Glutamatergic neuron (in vitro differentiated cells): Measurements from ENCODE around the gene NECTIN2. TPM values are rescaled to one million over a fixed set of nuclear protein-coding genes. Genes with fewer than 3 reads are reported as not detected.

Experiments
- DNase-seq: peaks from one replicate; pipeline ENCODE4 v3.0.0; 2022
- H3K27ac Mint-ChIP-seq: one replicate; pipeline ENCODE4 v1.8.0; 2020; ENCODE audit warnings: mild to moderate bottlenecking, mixed read lengths, inconsistent platforms; ENCODE audit not compliant: unreplicated experiment
- H3K27me3 Mint-ChIP-seq: one replicate; pipeline ENCODE4 v1.8.0; 2020; ENCODE audit warnings: mild to moderate bottlenecking, moderate library complexity, mixed read lengths, inconsistent platforms; ENCODE audit not compliant: unreplicated experiment
- H3K36me3 Mint-ChIP-seq: one replicate; pipeline ENCODE4 v1.8.0; 2020; ENCODE audit warnings: mild to moderate bottlenecking, mixed read lengths, inconsistent platforms; ENCODE audit not compliant: unreplicated experiment
- H3K4me1 Mint-ChIP-seq: one replicate; pipeline ENCODE4 v1.8.0; 2020; ENCODE audit warnings: mild to moderate bottlenecking, low read depth, mixed read lengths, inconsistent platforms; ENCODE audit not compliant: unreplicated experiment
- H3K4me3 Mint-ChIP-seq: one replicate; pipeline ENCODE4 v1.8.0; 2020; ENCODE audit warnings: mild to moderate bottlenecking, mixed read lengths, inconsistent platforms; ENCODE audit not compliant: unreplicated experiment
- H3K9me3 Mint-ChIP-seq: one replicate; pipeline ENCODE4 v1.8.0; 2020; ENCODE audit warnings: mild to moderate bottlenecking, moderate library complexity, mixed read lengths, inconsistent platforms; ENCODE audit not compliant: unreplicated experiment
- CTCF ChIP-seq: fragments of 200-600 bp; sonication (generic); IDR thresholded peaks from one replicate; pipeline ENCODE4 v1.5.0; 2021; ENCODE audit not compliant: partially characterized antibody, unreplicated experiment
- total RNA-seq: library from RNA; stranded (reverse); fragmentation: NEBNext Ultra II Directional; extraction: Animal tissue kit (Norgen Biotek cat#: 25700); gene quantifications from one replicate; pipeline ENCODE4 v1.2.1, GENCODE V29; 2021; ENCODE audit not compliant: unreplicated experiment

NECTIN2 gene
- total RNA-seq, 1 donor from 2014 or later, result 108 TPM

GRCh38 chr19:44863990-44864389 is 17.9 kb downstream of the NECTIN2 start:
- Mint-ChIP-seq H3K9me3 (peaks cover 4% of the 10 kb centered on the region), H3K27ac (no peak overlapping the region), H3K4me3 (no peak overlapping the region), H3K27me3 (peaks cover 7% of the 10 kb centered on the region), H3K36me3 (peaks cover 3% of the 10 kb centered on the region), H3K4me1 (peaks cover 14% of the 10 kb centered on the region)
- TF ChIP-seq CTCF, result no peak
- DNase-seq, result no peak

- Mint-ChIP-seq H3K9me3 (peaks cover 4% of the 10 kb centered on the region), H3K4me3 (no peak overlapping the region), H3K27me3 (peaks cover 8% of the 10 kb centered on the region), H3K27ac (no peak overlapping the region), H3K4me1 (peaks cover 11% of the 10 kb centered on the region), H3K36me3 (no peaks in the 10 kb centered on the region)
- no peak for DNase-seq
- no peak for TF ChIP-seq CTCF
These were observed 19.2 kb downstream of the NECTIN2 start for GRCh38 chr19:44865196-44865767.

GRCh38 chr19:44866664-44867063 is 20.6 kb downstream of the NECTIN2 start:
- no peak for TF ChIP-seq CTCF
- Mint-ChIP-seq H3K27ac (no peak overlapping the region), H3K27me3 (peaks cover 8% of the 10 kb centered on the region), H3K9me3 (peaks cover 4% of the 10 kb centered on the region), H3K36me3 (no peaks in the 10 kb centered on the region), H3K4me1 (peaks cover under 1% of the 10 kb centered on the region), H3K4me3 (no peak overlapping the region)
- no peak for DNase-seq

GRCh38 chr19:44867578-44867977 is 21.5 kb downstream of the NECTIN2 start:
- no peak for DNase-seq
- peaks cover 6% of the 10 kb centered on the region for H3K36me3 Mint-ChIP-seq
- H3K27me3 Mint-ChIP-seq, result peaks cover 8% of the 10 kb centered on the region
- H3K4me1 Mint-ChIP-seq, result no peaks in the 10 kb centered on the region
- no peak for TF ChIP-seq CTCF
- H3K4me3 Mint-ChIP-seq, result no peak overlapping the region
- H3K9me3 Mint-ChIP-seq, result peaks cover 4% of the 10 kb centered on the region
- H3K27ac Mint-ChIP-seq, result no peak overlapping the region

- DNase-seq, result no peak
- no peaks in the 10 kb centered on the region for H3K4me1 Mint-ChIP-seq
- peaks cover 6% of the 10 kb centered on the region for H3K36me3 Mint-ChIP-seq
- TF ChIP-seq CTCF, result no peak
- H3K9me3 Mint-ChIP-seq, result peaks cover 2% of the 10 kb centered on the region
- H3K27me3 Mint-ChIP-seq, result peaks cover 8% of the 10 kb centered on the region
- no peak overlapping the region for H3K4me3 Mint-ChIP-seq
- no peak overlapping the region for H3K27ac Mint-ChIP-seq
These were observed 23.8 kb downstream of the NECTIN2 start for GRCh38 chr19:44869733-44870470.
